ENCODE measurements around the gene JARID2.

JARID2 gene

GRCh38 chr6:15437090-15437635 lies 191.3 kb downstream of the JARID2 start:
- TF ChIP-seq, protein P1, sequence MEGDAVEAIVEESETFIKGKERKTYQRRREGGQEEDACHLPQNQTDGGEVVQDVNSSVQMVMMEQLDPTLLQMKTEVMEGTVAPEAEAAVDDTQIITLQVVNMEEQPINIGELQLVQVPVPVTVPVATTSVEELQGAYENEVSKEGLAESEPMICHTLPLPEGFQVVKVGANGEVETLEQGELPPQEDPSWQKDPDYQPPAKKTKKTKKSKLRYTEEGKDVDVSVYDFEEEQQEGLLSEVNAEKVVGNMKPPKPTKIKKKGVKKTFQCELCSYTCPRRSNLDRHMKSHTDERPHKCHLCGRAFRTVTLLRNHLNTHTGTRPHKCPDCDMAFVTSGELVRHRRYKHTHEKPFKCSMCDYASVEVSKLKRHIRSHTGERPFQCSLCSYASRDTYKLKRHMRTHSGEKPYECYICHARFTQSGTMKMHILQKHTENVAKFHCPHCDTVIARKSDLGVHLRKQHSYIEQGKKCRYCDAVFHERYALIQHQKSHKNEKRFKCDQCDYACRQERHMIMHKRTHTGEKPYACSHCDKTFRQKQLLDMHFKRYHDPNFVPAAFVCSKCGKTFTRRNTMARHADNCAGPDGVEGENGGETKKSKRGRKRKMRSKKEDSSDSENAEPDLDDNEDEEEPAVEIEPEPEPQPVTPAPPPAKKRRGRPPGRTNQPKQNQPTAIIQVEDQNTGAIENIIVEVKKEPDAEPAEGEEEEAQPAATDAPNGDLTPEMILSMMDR (conservative IDR thresholded peaks at IDR 0.05; ENCODE audit: low read depth, low read length), result no peak
- no peak overlapping the region for H3K4me3 ChIP-seq (ENCODE audit: low read length)
- no peak for DNase-seq (ENCODE audit: low read depth)

DNA sequence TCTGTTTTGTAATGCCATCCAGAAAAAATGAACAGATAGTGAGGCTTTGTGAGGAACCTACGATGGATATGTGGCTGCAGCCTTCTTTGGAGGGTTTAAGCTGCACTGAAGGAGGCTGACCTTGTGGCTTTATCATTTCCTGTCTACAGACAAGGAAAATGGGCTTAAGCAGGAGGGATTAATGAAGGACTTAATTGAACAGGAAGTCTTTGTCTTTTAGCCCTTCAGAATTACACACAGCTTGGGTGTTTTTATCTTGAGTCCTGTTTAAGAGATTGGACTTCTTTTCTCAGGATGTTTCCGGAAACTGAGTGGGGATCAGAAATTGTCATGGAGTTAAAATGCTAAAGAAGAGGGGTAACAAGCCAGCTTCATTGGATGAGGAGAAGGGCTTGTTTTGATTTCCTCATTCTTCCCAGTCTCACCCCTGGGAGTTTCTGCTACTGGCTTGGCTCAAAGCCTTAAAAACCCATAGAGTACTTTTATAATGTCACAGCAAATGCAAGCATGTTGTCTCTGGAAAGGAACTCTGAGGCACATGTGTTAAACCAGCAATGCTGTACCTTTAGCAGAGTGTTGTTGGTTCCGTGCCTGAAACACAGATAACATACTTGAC lies 193.6 kb downstream of the JARID2 start:
- no peak overlapping the region for H3K4me3 ChIP-seq (ENCODE audit: low read length)
- TF ChIP-seq, protein P1 (conservative IDR thresholded peaks at IDR 0.05; ENCODE audit: low read depth, low read length), result no peak
- no peak for DNase-seq (ENCODE audit: low read depth)

- DNase-seq (ENCODE audit: low read depth), result no peak
- TF ChIP-seq, protein P1 (conservative IDR thresholded peaks at IDR 0.05; ENCODE audit: low read depth, low read length), result no peak
- no peak overlapping the region for H3K4me3 ChIP-seq (ENCODE audit: low read length)
These were observed 194.2 kb downstream of the JARID2 start for GRCh38 chr6:15440040-15440439.

GRCh38 chr6:15441215-15441868 lies 195.5 kb downstream of the JARID2 start:
- TF ChIP-seq, protein P1 (conservative IDR thresholded peaks at IDR 0.05; ENCODE audit: low read depth, low read length), result peak; percentile 90
- no peak overlapping the region for H3K4me3 ChIP-seq (ENCODE audit: low read length)
- DNase-seq (ENCODE audit: low read depth), result no peak

- TF ChIP-seq, protein P1 (conservative IDR thresholded peaks at IDR 0.05; ENCODE audit: low read depth, low read length), result no peak
- H3K4me3 ChIP-seq (ENCODE audit: low read length), result no peak overlapping the region
- no peak for DNase-seq (ENCODE audit: low read depth)
These were observed 196.1 kb downstream of the JARID2 start for GRCh38 chr6:15441981-15442380.

GRCh38 chr6:15442467-15442866 lies 196.6 kb downstream of the JARID2 start:
- no peak for DNase-seq (ENCODE audit: low read depth)
- no peak overlapping the region for H3K4me3 ChIP-seq (ENCODE audit: low read length)
- TF ChIP-seq, protein P1 (conservative IDR thresholded peaks at IDR 0.05; ENCODE audit: low read depth, low read length), result no peak
